Activated T-cell treated with anti-CD3 and anti-CD28 coated beads for 1 hour (primary cell): ENCODE measurements around the gene MT2A.
A peak's percentile ranks its signal among the peaks of the same experiment; 100 is the strongest.

Experiments used
- DNase-seq: peaks from one replicate; pipeline ENCODE4 v3.0.0-alpha.2; 2020; ENCODE audit warnings: low read depth

MT2A gene

DNA sequence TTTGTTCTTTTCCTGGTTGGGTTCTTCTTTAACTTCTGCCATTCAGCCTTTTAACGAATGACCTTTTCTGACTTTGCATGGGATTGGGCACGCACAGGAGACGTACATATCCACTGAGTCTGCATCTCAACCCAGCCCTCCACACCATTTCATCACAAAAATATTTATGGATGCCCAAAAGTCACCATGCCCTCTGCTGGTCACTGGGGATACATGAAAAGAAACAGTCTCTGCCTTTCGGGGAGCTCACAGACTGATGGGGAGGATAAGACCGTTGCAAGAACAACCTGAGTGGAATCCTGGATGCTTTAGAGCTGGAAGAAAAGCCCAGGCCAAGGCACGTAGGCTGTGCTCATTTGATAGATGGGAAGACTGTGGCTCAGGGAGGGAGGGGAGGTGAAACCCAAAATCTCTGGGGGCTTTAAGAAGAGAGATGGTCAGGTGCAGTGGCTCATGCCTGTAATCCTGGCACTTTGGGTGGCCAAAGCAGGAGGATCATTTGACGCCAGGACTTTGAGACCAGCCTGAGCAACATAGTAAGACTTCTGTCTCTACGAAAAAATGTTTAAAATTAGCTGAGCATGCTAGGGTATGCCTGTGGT is 7.9 kb upstream of the MT2A start:
- peak; percentile 17 for DNase-seq

DNA sequence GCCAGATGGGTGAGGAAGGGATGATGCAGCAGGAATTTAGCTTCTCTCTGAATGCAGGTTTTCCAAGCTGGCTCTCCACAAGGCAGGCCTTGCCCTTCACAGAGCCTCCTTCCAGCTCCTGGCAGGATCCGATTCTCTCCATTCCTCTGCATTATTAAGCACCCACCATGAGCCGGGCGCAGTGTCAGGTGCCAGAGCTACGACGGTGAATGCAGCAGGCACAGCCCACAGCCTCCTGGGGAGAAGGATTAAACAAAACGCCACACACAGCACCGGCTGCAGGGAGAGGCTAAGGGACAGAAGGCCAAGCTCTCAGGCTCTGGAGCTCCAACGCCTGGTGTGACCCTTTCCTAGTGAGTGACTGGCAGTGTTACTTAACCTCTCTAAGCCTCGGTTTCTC is 7.1 kb upstream of the MT2A start:
- DNase-seq, result no peak

- no peak for DNase-seq
These were observed 4.8 kb upstream of the MT2A start for GRCh38 chr16:56603589-56603988.

DNA sequence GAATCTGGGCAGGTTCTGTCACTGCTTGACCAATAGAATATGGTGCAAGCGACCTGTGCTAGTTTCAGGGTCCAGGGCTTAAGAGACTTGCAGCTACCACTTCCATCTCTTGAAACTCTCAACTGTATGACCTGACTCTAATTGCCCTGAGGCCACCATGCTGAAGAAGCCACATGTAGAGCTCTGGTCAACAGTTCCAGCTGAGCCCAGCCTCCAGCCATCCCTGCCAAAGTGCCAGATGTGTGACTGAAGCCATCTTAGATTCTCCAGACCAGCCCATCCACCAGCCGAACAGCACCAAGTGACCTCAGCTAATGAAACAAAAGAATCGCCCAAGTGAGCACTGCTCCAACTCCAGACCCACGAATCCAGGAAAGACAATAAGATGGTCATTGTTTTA is 3.4 kb upstream of the MT2A start:
- DNase-seq, result no peak

- no peak for DNase-seq
These were observed 2.9 kb upstream of the MT2A start for GRCh38 chr16:56605475-56605874.

GRCh38 chr16:56606071-56606475 is 2.3 kb upstream of the MT2A start:
- no peak for DNase-seq

GRCh38 chr16:56606476-56607108 is 1.8 kb upstream of the MT2A start:
- no peak for DNase-seq

GRCh38 chr16:56607109-56607618 is 1.2 kb upstream of the MT2A start:
- DNase-seq, result no peak

GRCh38 chr16:56607675-56608042 is 725 bp upstream of the MT2A start:
- no peak for DNase-seq

- DNase-seq, result no peak
These were observed 585 bp downstream of the MT2A start for GRCh38 chr16:56608876-56609462.

GRCh38 chr16:56609463-56609921 is 1.1 kb downstream of the MT2A start:
- peak; percentile 59 for DNase-seq

DNA sequence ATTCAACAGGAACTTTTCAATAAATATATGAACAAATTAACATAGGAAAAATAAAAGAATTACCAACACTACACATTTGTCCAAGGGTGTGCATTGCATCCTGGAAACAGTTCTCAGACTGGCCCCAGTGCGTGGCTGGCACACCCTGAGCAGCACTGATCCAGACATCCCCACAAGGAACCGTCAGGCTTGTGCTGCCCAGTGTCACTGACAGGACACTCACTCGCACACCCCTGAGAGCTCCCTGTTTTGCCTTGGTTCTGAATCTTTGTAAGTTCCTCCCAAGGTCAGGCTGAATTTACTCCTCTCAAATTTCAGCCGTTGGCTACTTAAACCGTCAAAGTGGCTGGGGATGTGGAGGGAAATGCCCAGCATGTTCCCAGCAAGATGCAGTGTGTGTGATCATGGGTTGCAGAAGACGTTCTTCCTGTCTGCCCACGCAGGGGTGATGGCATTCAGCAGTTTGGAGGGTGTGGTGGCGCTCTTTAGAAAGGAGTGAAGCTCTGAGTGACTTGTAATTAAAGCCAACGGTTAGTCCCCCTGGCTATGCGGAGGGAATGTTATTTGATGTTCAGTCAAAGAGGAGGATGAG is 1.7 kb downstream of the MT2A start:
- DNase-seq, result peak; percentile 47

DNA sequence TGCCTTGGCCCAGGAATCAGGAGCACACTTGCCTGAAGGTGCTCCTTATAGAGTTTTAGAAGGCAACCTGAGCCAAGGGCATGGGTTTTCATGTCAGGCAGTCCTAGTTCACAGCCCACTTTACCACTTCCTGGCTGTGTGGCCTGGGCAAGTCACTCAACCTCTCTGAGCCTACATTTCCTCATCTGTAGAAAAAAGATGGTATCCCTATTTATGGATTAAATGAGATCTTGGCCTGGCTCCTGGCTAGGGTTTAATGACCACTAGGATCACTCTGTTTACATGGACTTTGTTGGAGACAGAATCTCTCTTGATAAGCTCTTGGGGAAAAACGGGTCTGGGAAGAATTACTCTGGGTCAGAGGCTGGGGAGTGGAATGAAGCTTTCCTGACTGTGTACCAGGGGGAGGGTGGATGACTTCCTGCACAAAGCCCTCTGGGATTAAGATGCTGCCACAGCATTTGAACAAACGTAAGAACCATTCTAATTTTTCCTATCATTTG is 2.3 kb downstream of the MT2A start:
- no peak for DNase-seq

GRCh38 chr16:56611281-56611833 is 3.0 kb downstream of the MT2A start:
- no peak for DNase-seq

- no peak for DNase-seq
These were observed 5.3 kb downstream of the MT2A start for GRCh38 chr16:56613706-56614105.

DNA sequence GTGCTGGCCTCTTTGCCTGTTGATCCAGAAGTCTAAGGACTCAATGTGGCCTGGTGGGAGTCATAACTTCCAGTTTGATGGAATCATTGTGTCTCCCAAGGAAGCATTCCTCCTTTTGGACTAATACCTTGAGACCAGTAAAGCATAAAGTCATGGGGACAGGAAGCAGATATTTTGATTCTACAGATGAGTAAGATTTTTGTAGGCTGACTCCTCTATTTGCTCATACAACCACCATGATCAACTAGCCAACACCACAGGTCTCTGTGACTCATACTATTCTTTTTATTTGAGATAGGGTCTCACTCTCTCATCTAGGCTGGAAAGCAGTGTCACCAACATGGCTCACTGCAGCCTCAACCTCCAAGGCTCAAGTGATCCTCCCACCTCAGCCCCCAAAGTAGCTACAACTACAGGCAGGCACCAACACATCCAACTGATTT is 6.2 kb downstream of the MT2A start:
- no peak for DNase-seq

GRCh38 chr16:56615353-56615752 is 7.0 kb downstream of the MT2A start:
- no peak for DNase-seq

GRCh38 chr16:56616608-56617211 is 8.3 kb downstream of the MT2A start:
- no peak for DNase-seq

- DNase-seq, result peak; percentile 40
These were observed 9.1 kb downstream of the MT2A start for GRCh38 chr16:56617212-56618085.

DNA sequence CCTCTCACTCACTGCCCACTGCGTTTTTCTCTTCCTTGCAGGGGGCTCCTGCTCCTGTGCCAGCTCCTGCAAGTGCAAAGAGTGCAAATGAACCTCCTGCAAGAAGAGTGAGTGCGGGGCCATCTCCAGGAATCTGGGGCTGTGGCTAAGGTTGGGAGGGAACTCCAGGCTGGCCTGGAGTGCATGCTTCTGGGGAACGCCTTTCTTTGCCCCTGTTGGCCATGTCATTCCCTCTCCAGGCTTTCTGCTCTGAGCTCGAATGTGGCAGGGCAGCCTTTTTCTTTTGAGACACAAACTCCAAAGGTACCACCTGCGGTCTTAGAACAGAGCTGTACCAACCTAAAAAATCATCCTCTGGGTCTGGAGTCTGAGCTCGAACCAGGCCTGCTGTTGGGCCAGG is 9.8 kb downstream of the MT2A start:
- no peak for DNase-seq

DNA sequence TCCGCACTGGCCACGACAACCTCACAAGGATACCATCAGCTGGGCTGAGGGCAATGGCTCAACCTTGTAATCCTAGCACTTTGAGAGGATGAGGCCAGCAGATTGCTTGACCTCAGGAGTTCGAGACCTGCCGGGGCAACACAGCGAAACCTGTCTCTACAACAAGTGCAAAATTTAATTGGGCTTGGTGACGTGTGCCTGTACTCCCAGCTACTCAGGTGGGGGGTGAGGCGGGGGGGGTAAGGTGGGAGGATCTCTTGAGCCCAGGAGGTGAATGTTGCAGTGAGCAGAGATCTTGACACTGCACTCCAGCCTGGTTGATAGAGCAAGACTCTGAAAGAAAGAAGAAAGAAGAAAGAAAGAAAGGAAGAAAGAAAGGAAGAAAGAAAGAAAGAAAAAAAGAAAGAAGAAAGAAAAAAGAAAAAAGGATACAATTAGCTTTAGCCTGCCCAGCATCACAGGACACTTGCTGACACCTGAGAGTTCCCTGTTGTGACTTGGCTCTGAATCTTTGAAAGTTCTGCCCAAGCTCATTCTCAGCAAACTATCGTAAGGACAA is 12.0 kb downstream of the MT2A start:
- DNase-seq, result no peak
